Activated CD4-positive, alpha-beta T cell treated with anti-CD3 and anti-CD28 coated beads for 48 hours (primary cell): ENCODE measurements around the gene TNFAIP8.
"Not testable (repeated sequence)": the region's sequence is repeated elsewhere in the genome, so short reads cannot be mapped to it uniquely, and the experiment has no call there.

Source experiments
- DNase-seq: peaks from one replicate; pipeline ENCODE4 v3.0.0-alpha.2; 2020

Gene TNFAIP8

DNA sequence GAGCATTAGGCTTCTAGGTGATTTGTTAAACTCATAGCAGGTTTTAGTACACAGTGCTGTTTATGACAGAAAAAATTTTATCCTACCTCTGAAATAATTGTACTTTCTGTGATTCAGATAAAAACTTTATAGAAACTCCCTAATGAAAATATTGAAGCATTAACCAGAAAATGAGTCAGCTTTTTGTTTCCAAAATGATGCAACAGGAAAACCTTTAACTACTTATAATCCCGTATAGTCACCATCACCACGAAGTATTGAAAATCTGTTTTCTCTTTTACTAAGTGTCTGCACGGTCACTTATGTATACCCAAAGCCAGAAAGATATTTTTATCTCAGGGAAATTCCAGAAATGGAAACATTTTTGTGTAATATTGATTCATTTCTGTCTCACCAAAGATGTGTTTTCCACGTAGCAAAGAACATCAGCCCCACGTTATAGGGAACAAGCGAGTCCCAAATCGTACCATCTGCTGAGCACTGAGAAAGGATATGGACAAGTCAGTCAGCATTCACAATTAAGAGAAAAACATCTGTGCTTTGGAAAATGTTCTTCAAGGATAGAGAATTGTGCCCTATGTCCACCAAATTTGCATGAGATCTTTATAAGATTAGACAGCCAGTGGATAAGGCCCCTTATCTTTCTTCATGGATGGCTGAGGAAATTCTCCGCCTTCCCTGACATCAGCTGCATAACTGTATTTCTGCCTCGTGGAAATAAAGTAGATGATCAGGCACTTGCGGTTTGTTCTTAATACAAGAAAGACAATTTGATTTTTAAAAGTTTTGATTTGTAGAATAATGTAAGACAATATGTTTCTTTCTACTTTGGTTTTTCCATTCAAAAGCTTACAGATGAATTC is 41.9 kb downstream of the TNFAIP8 start:
- DNase-seq: no peak

DNA sequence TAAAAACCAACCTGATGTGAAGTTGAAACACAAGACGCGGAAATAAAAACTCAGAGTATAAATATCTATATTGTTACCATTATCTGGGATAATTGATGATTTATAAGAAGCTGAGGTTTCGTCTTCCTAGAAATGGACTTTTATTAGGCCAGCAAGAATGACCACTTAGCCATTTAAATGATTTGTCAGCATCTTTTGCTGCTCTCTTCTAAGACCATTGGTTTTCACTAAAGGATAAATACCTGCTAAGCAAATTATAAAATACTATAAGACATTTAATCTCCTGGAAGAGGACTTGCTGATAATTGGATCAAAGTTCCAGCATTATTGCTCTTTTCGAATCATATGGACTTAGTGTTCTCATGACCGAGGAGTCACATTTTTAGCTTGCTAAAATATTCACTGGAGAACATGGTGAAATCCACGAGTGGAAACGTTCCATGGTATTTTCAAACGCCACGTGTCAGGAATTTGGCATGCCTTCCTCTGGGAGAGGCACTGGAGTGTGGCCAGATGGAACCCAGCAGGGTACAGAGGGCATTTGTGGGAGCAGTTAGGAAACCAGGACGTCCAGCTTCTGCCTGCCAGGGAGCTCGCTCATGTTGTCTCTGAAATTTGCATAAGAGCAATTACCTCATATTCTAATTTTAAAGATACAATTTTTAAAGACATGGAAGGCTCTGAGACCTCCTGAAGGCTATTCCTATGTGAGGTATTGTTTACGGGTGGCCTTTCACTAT is 43.1 kb downstream of the TNFAIP8 start:
- no peak for DNase-seq

DNA sequence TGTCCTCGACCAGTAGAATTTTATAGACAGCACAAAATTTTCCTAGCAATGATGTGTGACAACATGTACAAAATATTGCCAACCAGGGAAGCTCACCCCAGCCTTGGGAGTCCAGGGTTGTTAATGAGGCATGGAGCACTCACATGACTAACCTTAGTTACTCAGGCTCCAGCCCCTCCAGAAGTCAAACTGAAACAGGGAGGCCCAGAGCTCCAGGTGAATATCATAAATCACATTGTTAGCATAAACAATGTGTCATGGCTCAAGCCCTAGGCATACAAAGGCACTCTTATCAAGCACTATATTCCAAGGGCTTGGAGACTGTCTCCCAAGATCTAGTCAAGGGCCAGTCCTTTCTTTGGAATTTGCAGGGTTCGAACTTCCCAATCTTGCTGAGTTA is 44.4 kb downstream of the TNFAIP8 start:
- DNase-seq: peak; percentile 44

DNA sequence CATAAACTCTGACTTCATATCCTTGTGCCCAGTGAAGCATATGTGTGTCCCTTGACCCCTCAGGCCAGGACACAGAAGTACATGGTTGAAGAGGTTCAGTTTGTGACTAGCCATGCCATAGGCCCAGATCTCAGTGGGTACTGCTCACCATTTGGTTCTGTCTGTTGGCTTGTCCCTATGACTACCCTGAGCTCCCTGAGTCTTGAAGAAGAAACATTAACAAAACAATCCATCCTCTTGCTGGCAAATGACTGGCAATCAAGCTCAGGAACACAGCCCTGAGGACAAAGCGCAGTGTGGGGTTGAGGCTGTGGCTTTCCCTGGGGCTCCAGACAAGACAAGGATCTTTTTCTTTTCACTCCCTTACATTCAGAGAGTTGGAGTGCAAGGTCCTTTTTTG is 46.3 kb downstream of the TNFAIP8 start:
- DNase-seq: no peak

DNA sequence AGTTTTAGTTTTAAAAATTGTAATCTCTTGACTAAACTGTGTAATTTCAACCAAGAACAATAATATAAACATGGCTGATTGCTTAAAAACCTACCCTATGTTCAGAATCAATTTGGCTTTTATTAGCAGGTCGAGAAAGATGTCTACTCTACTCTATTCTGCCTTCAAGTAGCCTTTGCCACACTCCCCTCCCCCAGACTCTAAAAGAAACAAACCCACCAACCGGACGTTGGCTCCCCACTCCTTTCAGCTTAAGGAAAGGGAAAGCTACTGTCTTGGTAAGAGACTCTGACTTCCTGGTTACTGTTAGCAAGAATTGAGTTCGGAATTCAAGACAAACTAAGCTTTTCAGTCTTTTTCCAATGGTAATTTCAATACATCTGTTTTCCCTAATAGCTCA is 46.7 kb downstream of the TNFAIP8 start:
- no peak for DNase-seq

DNA sequence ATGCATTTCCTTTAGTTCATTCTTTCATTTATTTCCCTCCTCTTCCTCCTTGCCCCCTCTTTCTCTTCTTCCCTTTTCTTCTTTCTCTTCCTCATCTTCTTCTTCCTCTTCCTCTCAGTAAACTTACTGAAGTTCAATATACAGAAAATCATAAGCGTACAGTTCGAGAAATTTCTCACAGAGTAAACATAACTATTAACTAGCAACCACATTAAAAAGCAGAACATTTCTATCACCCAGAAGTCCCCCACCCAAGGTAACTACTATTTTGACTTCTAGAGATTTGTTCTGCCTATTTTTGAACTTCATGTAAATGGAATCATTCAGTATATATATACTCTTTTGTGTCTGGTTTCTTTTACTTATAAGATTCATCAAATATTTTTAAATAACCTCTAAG is 48.2 kb downstream of the TNFAIP8 start:
- DNase-seq: no peak

DNA sequence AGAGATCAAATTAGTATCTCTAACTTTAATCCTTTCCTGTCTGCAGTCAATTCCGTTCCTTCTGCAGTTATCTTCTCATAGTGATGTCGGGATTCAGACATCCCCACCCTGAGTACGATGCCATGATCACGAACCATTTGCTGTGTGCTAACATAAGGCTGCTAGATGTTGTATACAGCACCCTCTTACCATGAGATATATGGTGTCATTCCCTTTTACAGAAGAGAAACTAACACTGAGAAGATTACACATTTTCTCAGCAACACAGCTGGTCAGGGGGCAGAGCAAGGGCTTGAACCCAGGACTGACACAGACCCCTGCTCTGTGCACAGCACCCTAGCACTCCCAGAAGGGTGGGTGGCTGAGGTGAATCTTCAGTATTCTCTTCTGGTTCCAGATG is 49.6 kb downstream of the TNFAIP8 start:
- no peak for DNase-seq

DNA sequence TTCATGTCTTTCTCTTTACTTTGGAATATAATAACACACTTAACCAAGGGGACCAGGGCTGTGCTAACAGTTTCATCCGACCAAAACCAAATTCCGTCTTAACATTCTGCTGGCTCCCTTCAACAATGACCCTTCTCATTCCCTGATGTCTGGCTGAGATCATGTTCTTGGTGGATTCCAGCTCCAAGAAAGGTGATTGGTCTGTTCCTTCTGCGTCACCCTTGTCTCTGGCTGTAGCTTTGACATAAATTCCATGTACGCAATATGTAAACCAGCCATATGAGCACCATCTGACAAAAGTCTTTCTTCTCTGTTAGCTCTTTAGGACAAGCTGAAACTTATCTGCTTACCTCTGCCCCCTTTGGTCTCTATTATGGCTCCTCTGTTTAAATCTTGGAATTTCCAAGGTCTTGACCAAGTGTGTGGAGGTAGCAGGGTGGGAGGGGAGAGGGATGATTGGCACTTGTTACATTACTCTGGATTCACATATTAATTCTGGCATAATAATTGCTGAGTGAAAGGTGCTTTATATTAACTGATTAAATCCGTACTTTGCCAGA is 50.8 kb downstream of the TNFAIP8 start:
- DNase-seq: no peak

DNA sequence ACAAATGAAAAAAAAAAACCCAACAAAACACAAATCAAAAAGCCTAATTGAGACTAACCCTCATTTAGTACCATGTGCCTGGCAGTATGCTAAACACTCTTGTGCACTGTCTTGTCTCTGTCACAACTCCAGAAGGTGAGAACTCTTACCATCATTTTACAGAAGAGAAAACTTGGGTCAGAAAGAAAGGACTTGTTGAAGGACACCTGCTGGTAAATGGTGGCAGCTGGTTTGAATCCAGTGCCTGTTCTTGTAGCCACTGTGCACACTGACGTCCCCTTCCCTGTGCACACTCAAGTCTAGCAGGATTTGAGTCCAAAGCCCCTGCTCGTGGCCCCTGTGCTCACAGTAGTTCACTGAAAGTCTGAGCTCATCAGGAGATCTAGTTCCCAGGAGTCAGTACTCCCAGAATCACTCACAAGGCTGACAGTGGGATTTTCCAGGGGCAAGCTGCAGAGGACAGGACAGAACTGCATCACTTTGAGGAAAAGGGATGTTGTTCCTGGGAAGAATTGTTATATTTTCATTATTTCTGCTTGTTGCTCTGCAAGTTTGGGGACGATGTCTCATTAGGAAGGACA is 53.5 kb downstream of the TNFAIP8 start:
- DNase-seq: no peak

DNA sequence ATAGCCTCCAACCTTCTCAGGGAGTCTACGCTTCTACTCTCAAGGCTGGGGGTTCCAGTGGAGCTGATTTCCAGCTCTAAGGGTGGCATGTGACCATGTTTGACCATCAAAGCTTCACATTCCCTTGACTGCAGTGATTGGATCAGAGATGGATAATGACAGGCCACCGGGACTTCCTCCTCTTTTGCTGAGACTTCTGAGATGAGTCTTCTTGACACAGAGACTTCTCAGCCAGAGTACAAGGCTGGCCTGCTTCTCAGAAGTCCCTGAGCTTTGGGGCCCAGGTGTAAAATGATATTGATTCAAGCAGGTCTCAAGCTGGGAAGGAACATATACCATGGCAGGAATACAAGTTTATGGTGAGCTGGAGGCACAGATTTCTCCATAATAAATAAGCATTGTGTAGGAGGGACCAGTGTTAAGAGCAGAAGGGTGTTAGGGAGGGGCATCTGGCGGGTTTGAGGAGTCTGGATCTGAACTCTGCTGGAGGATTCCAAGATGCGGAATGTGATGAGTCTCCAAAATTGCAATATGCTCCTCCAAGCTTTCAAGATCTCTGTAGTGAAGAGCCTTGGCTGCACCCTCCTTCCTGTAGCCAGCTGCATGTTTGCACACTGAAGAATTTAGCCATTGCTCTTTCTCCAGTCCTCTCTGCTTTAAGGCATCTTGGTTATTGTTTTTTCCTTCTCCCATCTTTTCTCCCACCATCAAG is 54.8 kb downstream of the TNFAIP8 start:
- DNase-seq: no peak

DNA sequence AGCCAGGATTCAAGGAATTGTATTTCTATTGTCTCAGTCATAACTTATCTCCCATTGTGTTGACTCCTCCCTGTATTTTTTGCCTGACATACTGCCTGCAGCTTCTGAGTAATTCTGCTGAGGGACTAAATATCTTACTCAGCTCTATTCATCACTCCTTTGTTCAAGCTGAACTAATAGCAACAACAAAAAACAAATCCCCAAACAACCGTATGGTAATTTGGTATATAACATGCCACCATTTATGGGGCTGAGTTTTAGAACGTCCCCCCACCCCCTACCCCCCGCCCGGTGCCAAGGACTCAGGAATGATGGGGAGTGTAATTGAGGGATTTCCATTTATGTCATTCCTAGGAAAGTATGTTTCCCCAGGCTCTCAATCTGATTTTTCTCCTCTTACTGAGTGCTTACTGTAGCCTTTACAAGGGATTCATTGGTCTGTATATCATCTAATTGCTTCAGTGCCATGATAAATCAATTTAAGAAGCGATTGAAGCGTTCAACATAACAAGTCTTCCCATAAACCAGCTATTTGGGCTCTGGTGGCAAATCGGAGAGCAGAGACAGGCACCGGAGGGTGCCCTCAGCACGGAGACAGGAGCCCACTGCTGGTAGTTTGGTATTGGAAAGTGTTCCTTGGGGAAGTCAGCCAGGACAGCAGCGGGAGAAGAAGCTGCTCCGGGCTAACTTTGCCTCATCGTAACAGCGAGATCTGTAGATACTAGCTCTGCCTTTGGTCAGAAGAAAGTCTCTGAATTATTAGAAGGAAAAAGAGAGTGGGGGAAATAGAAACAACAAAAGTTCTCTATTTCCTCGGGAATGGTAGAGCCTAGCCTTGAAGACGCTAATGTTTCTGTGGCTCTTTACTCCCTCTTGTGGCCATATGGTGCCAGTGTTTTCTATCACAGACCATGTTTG is 55.8 kb downstream of the TNFAIP8 start:
- DNase-seq: peak; percentile 55

DNA sequence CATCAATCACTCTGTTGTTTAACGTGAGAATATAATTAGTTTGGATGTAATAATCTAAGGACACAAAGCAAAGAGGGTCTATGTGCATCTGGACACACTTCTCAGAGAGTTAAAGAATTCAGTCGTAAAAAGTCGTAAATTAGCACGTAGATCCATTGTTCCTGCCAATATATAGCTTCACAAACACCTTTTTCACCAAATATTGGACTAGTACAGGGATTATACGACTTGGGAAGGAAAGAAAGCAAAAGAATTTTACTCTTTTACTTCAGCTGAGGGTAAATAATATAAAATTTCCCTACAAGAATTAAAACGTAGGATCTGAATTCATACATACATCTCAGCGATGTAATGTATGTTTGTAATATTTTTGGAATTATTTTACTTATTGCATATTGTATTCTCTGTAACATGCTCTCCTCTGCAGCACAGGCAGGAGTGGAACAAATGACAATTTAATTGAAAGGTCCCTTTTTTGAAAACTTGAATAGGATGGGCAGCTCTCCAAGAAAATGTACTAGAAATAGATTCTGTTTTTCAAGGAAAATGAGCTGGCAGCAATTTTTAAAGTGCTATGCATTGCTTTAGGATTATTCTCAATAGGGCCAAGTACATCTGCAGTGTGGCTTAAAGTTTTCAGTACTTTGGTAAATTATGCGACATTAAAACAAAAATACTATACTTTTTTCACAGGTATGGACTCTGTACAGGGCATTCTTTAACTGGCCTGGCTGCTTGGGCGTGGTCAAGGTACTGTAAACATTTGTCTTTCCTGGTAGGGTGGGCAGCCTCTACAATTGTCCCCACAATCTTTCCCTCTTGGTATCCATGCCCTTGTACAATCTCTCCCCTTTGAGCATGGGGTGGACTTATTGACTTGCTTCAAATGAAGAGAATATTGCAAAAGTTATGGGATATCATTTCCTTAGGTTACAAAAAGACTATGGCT is 56.7 kb downstream of the TNFAIP8 start:
- DNase-seq: no peak

DNA sequence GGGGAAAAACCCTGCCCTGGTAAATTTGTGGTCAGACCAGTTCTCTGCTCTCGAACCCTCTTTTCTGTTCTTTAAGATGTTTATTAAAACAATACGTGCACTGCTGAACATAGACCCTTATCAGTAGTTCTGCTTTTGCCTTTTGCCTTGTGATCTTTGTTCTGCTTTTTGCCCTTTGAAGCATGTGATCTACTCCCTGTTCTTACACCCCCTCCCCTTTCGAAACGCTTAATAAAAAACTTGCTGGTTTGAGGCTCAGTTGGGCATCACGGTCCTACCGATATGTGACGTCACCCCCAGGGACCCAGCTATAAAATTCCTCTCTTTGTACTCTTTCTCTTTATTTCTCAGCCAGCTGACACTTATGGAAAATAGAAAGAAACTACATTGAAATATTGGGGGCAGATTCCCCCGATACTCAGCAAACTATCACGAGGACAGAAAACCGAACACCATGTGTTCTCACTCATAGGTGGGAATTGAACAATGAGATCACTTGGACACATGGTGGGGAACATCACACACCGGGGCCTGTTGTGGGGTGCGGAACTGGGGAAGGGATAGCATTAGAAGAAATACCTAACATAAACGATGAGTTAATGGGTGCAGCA is 58.4 kb downstream of the TNFAIP8 start:
- not testable (repeated sequence) for DNase-seq

DNA sequence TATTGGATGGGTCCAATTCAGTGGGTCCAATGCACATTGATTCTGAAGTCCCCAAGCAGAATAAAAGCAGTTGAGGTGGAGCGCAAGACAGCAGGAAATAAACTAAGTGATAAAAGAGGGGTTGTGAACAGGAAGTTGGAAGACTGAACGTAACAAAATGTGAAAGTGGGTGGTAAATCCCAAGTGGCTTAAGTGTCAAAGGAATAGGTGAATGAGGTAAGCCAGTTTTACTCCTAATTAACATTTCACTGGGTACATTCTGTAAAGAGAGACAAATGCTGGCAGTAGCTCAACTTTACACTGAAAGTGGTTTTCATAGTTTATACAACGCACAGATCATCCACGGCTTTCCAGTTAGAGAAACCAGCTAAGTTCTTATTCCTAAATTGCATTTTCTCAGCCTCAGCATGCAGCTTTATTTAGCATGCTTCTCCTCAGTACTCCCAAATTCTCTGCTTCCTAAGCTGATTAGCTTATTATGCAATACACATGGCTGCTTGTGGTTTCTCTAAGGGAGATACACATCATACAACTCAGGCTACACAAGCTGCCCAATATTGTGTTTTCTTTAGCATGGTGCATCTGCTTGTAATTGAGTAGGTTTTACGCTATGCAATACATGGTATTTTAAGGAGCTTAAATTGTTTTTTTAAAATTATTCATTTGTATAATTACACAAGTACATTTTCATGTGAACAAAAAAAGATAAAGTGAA is 62.2 kb downstream of the TNFAIP8 start:
- no peak for DNase-seq

DNA sequence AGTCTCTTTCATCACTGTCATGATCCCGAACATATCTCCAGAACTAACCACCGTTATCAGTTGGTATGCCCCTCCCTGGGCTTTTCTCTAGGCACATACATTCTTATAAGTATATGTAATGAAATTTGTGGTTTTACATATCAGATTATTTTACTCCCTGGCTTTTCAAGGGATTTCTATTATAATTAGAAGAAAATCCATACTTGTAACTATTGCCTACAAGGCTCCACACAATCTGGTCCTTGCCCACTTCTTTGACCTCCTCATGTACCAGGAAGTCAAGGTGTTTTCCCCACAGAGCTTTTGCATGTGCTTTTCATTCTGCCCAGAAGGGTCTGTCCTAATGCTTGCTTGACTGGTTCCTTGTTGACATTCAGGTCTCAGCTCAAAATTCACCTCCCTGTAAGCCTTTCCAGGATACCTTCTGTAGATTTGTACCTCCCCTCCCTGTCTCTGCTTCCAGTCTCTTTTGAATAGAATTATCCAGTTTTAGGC is 62.8 kb downstream of the TNFAIP8 start:
- DNase-seq: no peak

DNA sequence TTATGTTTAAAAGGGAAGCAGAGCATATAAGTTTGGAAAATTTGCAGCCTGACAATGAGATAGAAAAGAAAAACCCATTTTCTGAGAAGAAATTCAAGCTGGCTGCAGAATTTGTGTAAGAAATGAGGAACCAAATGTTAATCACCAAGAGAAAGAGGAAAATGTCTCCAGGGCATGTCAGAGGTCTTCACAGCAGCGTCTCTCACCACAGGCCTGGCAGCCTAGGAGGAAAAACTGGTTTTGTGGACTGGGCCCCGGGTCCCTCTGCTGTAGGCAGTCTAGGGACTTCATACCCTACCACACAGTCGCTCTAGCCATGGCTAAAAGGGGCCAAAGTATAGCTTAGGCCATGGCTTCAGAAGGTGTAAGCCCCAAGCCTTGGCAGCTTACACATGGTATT is 64.3 kb downstream of the TNFAIP8 start:
- DNase-seq: no peak

DNA sequence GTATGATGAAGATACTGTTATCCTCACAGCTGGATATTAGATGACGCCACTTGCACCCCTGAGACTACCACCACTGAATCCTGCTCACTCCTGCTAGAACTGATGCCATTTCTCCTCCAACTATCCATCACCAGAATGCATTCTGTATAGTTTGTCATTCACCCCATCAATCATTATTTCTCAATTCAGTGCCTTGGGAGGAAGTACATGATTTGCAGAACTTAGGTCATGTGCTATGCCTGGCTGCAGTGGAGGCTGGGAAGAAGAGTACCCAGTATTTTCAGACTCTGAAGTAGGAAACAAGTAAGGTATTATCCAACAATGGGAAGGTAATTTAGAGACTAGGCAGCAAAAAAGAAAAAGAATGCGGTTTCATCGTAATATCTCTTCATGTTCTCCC is 70.2 kb downstream of the TNFAIP8 start:
- DNase-seq: no peak

DNA sequence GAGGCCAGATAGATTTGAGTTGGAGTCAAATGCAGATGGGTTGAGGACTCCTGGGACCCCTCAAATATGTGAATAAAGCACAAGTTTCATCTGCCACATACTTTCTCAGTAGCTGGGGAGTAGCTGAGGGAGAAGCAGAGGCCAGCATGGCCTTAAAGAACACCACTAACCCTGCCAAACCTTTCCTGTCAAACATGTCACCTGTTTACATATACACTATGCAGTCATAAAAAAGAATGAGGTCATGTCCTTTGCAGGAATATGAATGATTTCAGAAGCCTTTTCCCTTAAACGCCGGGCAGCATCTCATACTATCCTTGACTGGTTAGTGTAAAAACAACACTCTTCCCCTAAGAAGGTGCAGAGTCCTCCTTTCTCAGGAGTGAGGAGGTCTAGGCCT is 71.2 kb downstream of the TNFAIP8 start:
- DNase-seq: no peak

DNA sequence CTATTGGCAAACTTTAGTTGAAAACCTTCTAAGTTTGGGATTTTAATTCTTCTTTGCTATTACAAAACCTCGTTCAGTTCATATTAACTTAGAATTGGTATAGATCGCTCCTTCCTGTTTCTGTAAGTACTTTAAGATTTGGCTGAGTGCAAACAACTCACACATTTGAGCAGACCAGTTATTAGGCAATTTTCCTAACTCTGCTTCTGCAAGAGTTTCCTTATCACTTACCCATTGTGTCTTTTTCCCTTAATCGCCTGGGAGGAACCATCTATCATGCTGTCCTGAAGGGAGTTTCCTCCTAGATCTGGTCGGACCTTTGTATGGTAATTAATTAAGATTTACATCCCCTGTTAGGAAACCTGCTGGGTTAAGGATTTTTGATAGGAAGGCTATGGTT is 71.8 kb downstream of the TNFAIP8 start:
- not testable (repeated sequence) for DNase-seq
